ENCODE results near the gene ZNF273.

The ZNF273 gene

GRCh38 chr7:64870656-64871055, 32.4 kb upstream of the ZNF273 start:
- Histone ChIP-seq H2AK5ac (ENCODE audit: low read length) (no peak overlapping the region), H3K4me1 (ENCODE audit: control insufficient read depth, low read depth, low read length) (no peaks in the 10 kb centered on the region), H3K79me1 (ENCODE audit: low read length) (no peaks in the 10 kb centered on the region), H4K8ac (ENCODE audit: low read depth, low read length) (no peak overlapping the region), H3K18ac (ENCODE audit: low read length) (no peak overlapping the region), H2BK120ac (ENCODE audit: low read depth, low read length) (no peak overlapping the region), H3K56ac (ENCODE audit: low read length) (no peak overlapping the region), H3K79me2 (ENCODE audit: control insufficient read depth, insufficient read depth, low read length) (no peaks in the 10 kb centered on the region), H3K4ac (ENCODE audit: low read depth, low read length) (no peak overlapping the region), H3K27ac (ENCODE audit: low read depth, low read length) (no peak overlapping the region), H3K23ac (ENCODE audit: low read length) (no peak overlapping the region), H3K27me3 (ENCODE audit: insufficient read depth, low read length, poor library complexity) (no peaks in the 10 kb centered on the region), H2BK5ac (ENCODE audit: low read length) (no peak overlapping the region), H3K36me3 (ENCODE audit: control insufficient read depth, insufficient read depth, low read length) (no peaks in the 10 kb centered on the region), H2BK15ac (replicated peaks; ENCODE audit: low read depth) (no peak overlapping the region), H3K4me2 (ENCODE audit: low read length) (no peak overlapping the region), H3K4me3 (ENCODE audit: low read length) (no peak overlapping the region), H3K9ac (ENCODE audit: low read length) (no peak overlapping the region), H4K5ac (ENCODE audit: low read length) (no peak overlapping the region)
- DNase-seq = no peak
- WGBS (ENCODE audit: extremely low coverage, insufficient coverage, low lambda C conversion rate) = no CpG with 5 or more reads among the region's 13 CpGs

GRCh38 chr7:64871761-64872160, 31.3 kb upstream of the ZNF273 start:
- no peak overlapping the region for H3K4ac ChIP-seq (ENCODE audit: low read depth, low read length)
- H2BK5ac ChIP-seq (ENCODE audit: low read length) = no peak overlapping the region
- H3K56ac ChIP-seq (ENCODE audit: low read length) = no peak overlapping the region
- H4K5ac ChIP-seq (ENCODE audit: low read length) = no peak overlapping the region
- H3K4me2 ChIP-seq (ENCODE audit: low read length) = no peak overlapping the region
- H3K79me1 ChIP-seq (ENCODE audit: low read length) = no peaks in the 10 kb centered on the region
- no peak overlapping the region for H2BK120ac ChIP-seq (ENCODE audit: low read depth, low read length)
- H3K4me3 ChIP-seq (ENCODE audit: low read length) = no peak overlapping the region
- H3K4me1 ChIP-seq (ENCODE audit: control insufficient read depth, low read depth, low read length) = no peaks in the 10 kb centered on the region
- no peaks in the 10 kb centered on the region for H3K79me2 ChIP-seq (ENCODE audit: control insufficient read depth, insufficient read depth, low read length)
- H3K36me3 ChIP-seq (ENCODE audit: control insufficient read depth, insufficient read depth, low read length) = no peaks in the 10 kb centered on the region
- H3K23ac ChIP-seq (ENCODE audit: low read length) = no peak overlapping the region
- WGBS (ENCODE audit: extremely low coverage, insufficient coverage, low lambda C conversion rate) = no CpG with 5 or more reads among the region's 8 CpGs
- H2AK5ac ChIP-seq (ENCODE audit: low read length) = no peak overlapping the region
- H3K27ac ChIP-seq (ENCODE audit: low read depth, low read length) = no peak overlapping the region
- no peak overlapping the region for H3K18ac ChIP-seq (ENCODE audit: low read length)
- DNase-seq = no peak
- no peak overlapping the region for H2BK15ac ChIP-seq (replicated peaks; ENCODE audit: low read depth)
- no peak overlapping the region for H4K8ac ChIP-seq (ENCODE audit: low read depth, low read length)
- H3K9ac ChIP-seq (ENCODE audit: low read length) = no peak overlapping the region
- H3K27me3 ChIP-seq (ENCODE audit: insufficient read depth, low read length, poor library complexity) = no peaks in the 10 kb centered on the region

GRCh38 chr7:64872351-64873154, 30.5 kb upstream of the ZNF273 start:
- no peaks in the 10 kb centered on the region for H3K79me2 ChIP-seq (ENCODE audit: control insufficient read depth, insufficient read depth, low read length)
- DNase-seq = no peak
- H3K27me3 ChIP-seq (ENCODE audit: insufficient read depth, low read length, poor library complexity) = no peaks in the 10 kb centered on the region
- H3K79me1 ChIP-seq (ENCODE audit: low read length) = no peaks in the 10 kb centered on the region
- no peaks in the 10 kb centered on the region for H3K36me3 ChIP-seq (ENCODE audit: control insufficient read depth, insufficient read depth, low read length)
- no peak overlapping the region for H4K5ac ChIP-seq (ENCODE audit: low read length)
- H2BK5ac ChIP-seq (ENCODE audit: low read length) = no peak overlapping the region
- no peak overlapping the region for H3K4me2 ChIP-seq (ENCODE audit: low read length)
- H3K4me1 ChIP-seq (ENCODE audit: control insufficient read depth, low read depth, low read length) = no peaks in the 10 kb centered on the region
- H3K9ac ChIP-seq (ENCODE audit: low read length) = no peak overlapping the region
- H3K18ac ChIP-seq (ENCODE audit: low read length) = no peak overlapping the region
- no peak overlapping the region for H4K8ac ChIP-seq (ENCODE audit: low read depth, low read length)
- H3K23ac ChIP-seq (ENCODE audit: low read length) = no peak overlapping the region
- H3K56ac ChIP-seq (ENCODE audit: low read length) = no peak overlapping the region
- H3K4me3 ChIP-seq (ENCODE audit: low read length) = no peak overlapping the region
- no CpG with 5 or more reads among the region's 36 CpGs for WGBS (ENCODE audit: extremely low coverage, insufficient coverage, low lambda C conversion rate)
- no peak overlapping the region for H2BK120ac ChIP-seq (ENCODE audit: low read depth, low read length)
- no peak overlapping the region for H2AK5ac ChIP-seq (ENCODE audit: low read length)
- no peak overlapping the region for H2BK15ac ChIP-seq (replicated peaks; ENCODE audit: low read depth)
- H3K4ac ChIP-seq (ENCODE audit: low read depth, low read length) = no peak overlapping the region
- no peak overlapping the region for H3K27ac ChIP-seq (ENCODE audit: low read depth, low read length)

- Histone ChIP-seq H2BK120ac (ENCODE audit: low read depth, low read length) (no peak overlapping the region), H3K79me1 (ENCODE audit: low read length) (no peaks in the 10 kb centered on the region), H4K5ac (ENCODE audit: low read length) (no peak overlapping the region), H2BK15ac (replicated peaks; ENCODE audit: low read depth) (no peak overlapping the region), H3K4me2 (ENCODE audit: low read length) (no peak overlapping the region), H3K4me3 (ENCODE audit: low read length) (no peak overlapping the region), H3K27ac (ENCODE audit: low read depth, low read length) (no peak overlapping the region), H3K56ac (ENCODE audit: low read length) (no peak overlapping the region), H3K9ac (ENCODE audit: low read length) (no peak overlapping the region), H3K18ac (ENCODE audit: low read length) (no peak overlapping the region), H3K79me2 (ENCODE audit: control insufficient read depth, insufficient read depth, low read length) (no peaks in the 10 kb centered on the region), H4K8ac (ENCODE audit: low read depth, low read length) (no peak overlapping the region), H3K23ac (ENCODE audit: low read length) (no peak overlapping the region), H3K4me1 (ENCODE audit: control insufficient read depth, low read depth, low read length) (no peaks in the 10 kb centered on the region), H2BK5ac (ENCODE audit: low read length) (no peak overlapping the region), H2AK5ac (ENCODE audit: low read length) (no peak overlapping the region), H3K4ac (ENCODE audit: low read depth, low read length) (no peak overlapping the region), H3K27me3 (ENCODE audit: insufficient read depth, low read length, poor library complexity) (no peaks in the 10 kb centered on the region), H3K36me3 (ENCODE audit: control insufficient read depth, insufficient read depth, low read length) (no peaks in the 10 kb centered on the region)
- WGBS (ENCODE audit: extremely low coverage, insufficient coverage, low lambda C conversion rate) = no CpG with 5 or more reads among the region's 10 CpGs
- no peak for DNase-seq
Measured at GRCh38 chr7:64873155-64873500, 29.9 kb upstream of the ZNF273 start.

GRCh38 chr7:64873517-64873916, 29.6 kb upstream of the ZNF273 start:
- Histone ChIP-seq H4K8ac (ENCODE audit: low read depth, low read length) (no peak overlapping the region), H3K9ac (ENCODE audit: low read length) (no peak overlapping the region), H3K23ac (ENCODE audit: low read length) (no peak overlapping the region), H3K79me1 (ENCODE audit: low read length) (no peaks in the 10 kb centered on the region), H3K4me1 (ENCODE audit: control insufficient read depth, low read depth, low read length) (no peaks in the 10 kb centered on the region), H2BK5ac (ENCODE audit: low read length) (no peak overlapping the region), H3K4me3 (ENCODE audit: low read length) (no peak overlapping the region), H3K36me3 (ENCODE audit: control insufficient read depth, insufficient read depth, low read length) (no peaks in the 10 kb centered on the region), H3K4ac (ENCODE audit: low read depth, low read length) (no peak overlapping the region), H3K27ac (ENCODE audit: low read depth, low read length) (no peak overlapping the region), H2AK5ac (ENCODE audit: low read length) (no peak overlapping the region), H3K27me3 (ENCODE audit: insufficient read depth, low read length, poor library complexity) (no peaks in the 10 kb centered on the region), H2BK15ac (replicated peaks; ENCODE audit: low read depth) (no peak overlapping the region), H4K5ac (ENCODE audit: low read length) (no peak overlapping the region), H3K4me2 (ENCODE audit: low read length) (no peak overlapping the region), H3K18ac (ENCODE audit: low read length) (no peak overlapping the region), H2BK120ac (ENCODE audit: low read depth, low read length) (no peak overlapping the region), H3K79me2 (ENCODE audit: control insufficient read depth, insufficient read depth, low read length) (no peaks in the 10 kb centered on the region), H3K56ac (ENCODE audit: low read length) (no peak overlapping the region)
- WGBS (ENCODE audit: extremely low coverage, insufficient coverage, low lambda C conversion rate) = no CpG with 5 or more reads among the region's 5 CpGs
- no peak for DNase-seq

- Histone ChIP-seq H3K36me3 (ENCODE audit: control insufficient read depth, insufficient read depth, low read length) (no peaks in the 10 kb centered on the region), H3K4me1 (ENCODE audit: control insufficient read depth, low read depth, low read length) (no peaks in the 10 kb centered on the region), H4K8ac (ENCODE audit: low read depth, low read length) (no peak overlapping the region), H3K56ac (ENCODE audit: low read length) (no peak overlapping the region), H2BK15ac (replicated peaks; ENCODE audit: low read depth) (no peak overlapping the region), H4K5ac (ENCODE audit: low read length) (no peak overlapping the region), H3K9ac (ENCODE audit: low read length) (no peak overlapping the region), H3K79me2 (ENCODE audit: control insufficient read depth, insufficient read depth, low read length) (no peaks in the 10 kb centered on the region), H3K4ac (ENCODE audit: low read depth, low read length) (no peak overlapping the region), H3K23ac (ENCODE audit: low read length) (no peak overlapping the region), H3K27me3 (ENCODE audit: insufficient read depth, low read length, poor library complexity) (no peaks in the 10 kb centered on the region), H2BK120ac (ENCODE audit: low read depth, low read length) (no peak overlapping the region), H3K27ac (ENCODE audit: low read depth, low read length) (no peak overlapping the region), H3K4me2 (ENCODE audit: low read length) (no peak overlapping the region), H2AK5ac (ENCODE audit: low read length) (no peak overlapping the region), H3K18ac (ENCODE audit: low read length) (no peak overlapping the region), H3K79me1 (ENCODE audit: low read length) (no peaks in the 10 kb centered on the region), H2BK5ac (ENCODE audit: low read length) (no peak overlapping the region), H3K4me3 (ENCODE audit: low read length) (no peak overlapping the region)
- no peak for DNase-seq
- no CpG with 5 or more reads among the region's 10 CpGs for WGBS (ENCODE audit: extremely low coverage, insufficient coverage, low lambda C conversion rate)
Measured at GRCh38 chr7:64874114-64874513, 29.0 kb upstream of the ZNF273 start.
